Cardiac muscle cell (in vitro differentiated cells and primary cell): Measurements from ENCODE around the gene MLN. TPM values are rescaled to one million over a fixed set of nuclear protein-coding genes. Genes with fewer than 3 reads are reported as not detected.

Experiments
- DNase-seq, 2 donors: peaks; one replicate each; pipeline versions ENCODE4 v3.0.0 to v3.0.0-alpha.2; 2010 to 2017; ENCODE audit warnings: low read depth in 1 of 2, low spot score in 1 of 2
- H3K27ac ChIP-seq: fragments of 200-600 bp; sonication (generic); 2 replicates; pipeline ENCODE4 v1.5.1; 2016
- H3K27me3 ChIP-seq: fragments of 200-600 bp; sonication (generic); 2 replicates; pipeline ENCODE4 v1.6.0; 2016; ENCODE audit warnings: control low read depth
- H3K36me3 ChIP-seq: fragments of 200-600 bp; sonication (generic); 2 replicates; pipeline ENCODE4 v1.5.1; 2016; ENCODE audit warnings: control low read depth
- H3K4me1 ChIP-seq: fragments of 200-600 bp; sonication (generic); 2 replicates; pipeline ENCODE4 v1.8.1; 2017; ENCODE audit warnings: low read depth, mild to moderate bottlenecking, mixed run types
- H3K4me3 ChIP-seq: fragments of 200-600 bp; sonication (generic); 2 replicates; pipeline ENCODE4 v1.5.1; 2016; ENCODE audit warnings: mild to moderate bottlenecking
- H3K9me3 ChIP-seq: fragments of 200-600 bp; sonication (generic); 2 replicates; pipeline ENCODE4 v1.5.1; 2017; ENCODE audit warnings: low read depth, mild to moderate bottlenecking, control low read depth
- CTCF ChIP-seq: IDR thresholded peaks from 2 replicates; pipeline ENCODE4 v1.5.1; 2012; ENCODE audit warnings: low read depth, mild to moderate bottlenecking, low read length
- polyA plus RNA-seq: library from polyadenylated mRNA; unstranded; fragments of >200 nt; fragmentation: Nextera tagmentation; extraction: Ambion mirVana; gene quantifications from 2 replicates; pipeline ENCODE4 v1.2.1, GENCODE V29; 2016
- total RNA-seq: library from RNA; depleted of rRNA; stranded (reverse); fragments of >200 nt; gene quantifications from 2 replicates; pipeline ENCODE4 v1.2.3, GENCODE V29; 2016

Gene MLN
- total and polyA plus RNA-seq, 2 experiments from 2014 or later: 0.55 TPM; not detected in 1

- no peaks in the 10 kb centered on the region for H3K36me3 ChIP-seq
- no peaks in the 10 kb centered on the region for H3K4me1 ChIP-seq
- no peaks in the 10 kb centered on the region for H3K27me3 ChIP-seq
- H3K27ac ChIP-seq: no peak overlapping the region
- no peaks in the 10 kb centered on the region for H3K9me3 ChIP-seq
- no peak for TF ChIP-seq CTCF
- no peak for DNase-seq
- H3K4me3 ChIP-seq: no peak overlapping the region
Measured at GRCh38 chr6:33809594-33809993, 5.8 kb upstream of the MLN start.

GRCh38 chr6:33808641-33809180 is 4.9 kb upstream of the MLN start:
- Histone ChIP-seq H3K9me3 (no peaks in the 10 kb centered on the region), H3K4me3 (no peak overlapping the region), H3K4me1 (no peaks in the 10 kb centered on the region), H3K27me3 (no peaks in the 10 kb centered on the region), H3K27ac (no peak overlapping the region), H3K36me3 (no peaks in the 10 kb centered on the region)
- no peak for TF ChIP-seq CTCF
- no peak for DNase-seq

- Histone ChIP-seq H3K27me3 (no peaks in the 10 kb centered on the region), H3K9me3 (no peaks in the 10 kb centered on the region), H3K36me3 (no peaks in the 10 kb centered on the region), H3K4me3 (no peak overlapping the region), H3K27ac (no peak overlapping the region), H3K4me1 (no peaks in the 10 kb centered on the region)
- no peak for DNase-seq
- no peak for TF ChIP-seq CTCF
Measured at GRCh38 chr6:33807606-33808005, 3.8 kb upstream of the MLN start.

- Histone ChIP-seq H3K36me3 (no peaks in the 10 kb centered on the region), H3K4me1 (no peaks in the 10 kb centered on the region), H3K4me3 (no peak overlapping the region), H3K9me3 (no peaks in the 10 kb centered on the region), H3K27ac (no peak overlapping the region), H3K27me3 (no peaks in the 10 kb centered on the region)
- TF ChIP-seq CTCF: no peak
- DNase-seq: no peak
Measured at GRCh38 chr6:33806841-33807240, 3.0 kb upstream of the MLN start.

- Histone ChIP-seq H3K27ac (no peak overlapping the region), H3K4me1 (no peaks in the 10 kb centered on the region), H3K4me3 (no peak overlapping the region), H3K9me3 (no peaks in the 10 kb centered on the region), H3K36me3 (no peaks in the 10 kb centered on the region), H3K27me3 (no peaks in the 10 kb centered on the region)
- no peak for TF ChIP-seq CTCF
- no peak for DNase-seq
Measured at GRCh38 chr6:33802186-33802958, 1.4 kb downstream of the MLN start.
